Mononuclear cell (primary cell): ENCODE measurements around the gene C12orf60. TPM values are rescaled to one million over a fixed set of nuclear protein-coding genes. Genes with fewer than 3 reads are reported as not detected.

Experiments used
- H3K27me3 ChIP-seq: 2 replicates; pipeline ENCODE4 v1.6.0; 2011; ENCODE audit warnings: low read length, control low read depth; ENCODE audit not compliant: insufficient read depth
- H3K4me1 ChIP-seq: 2 replicates; pipeline ENCODE4 v1.5.1; 2011; ENCODE audit warnings: mild to moderate bottlenecking, low read length, control low read depth; ENCODE audit not compliant: insufficient read depth
- H3K4me3 ChIP-seq: 2 replicates; pipeline ENCODE4 v1.5.1; 2011; ENCODE audit warnings: mild to moderate bottlenecking, low read length, moderate library complexity
- H3K9me3 ChIP-seq: 2 replicates; pipeline ENCODE4 v1.5.1; 2011; ENCODE audit warnings: low read depth, mild to moderate bottlenecking, control low read depth, low read length
- total RNA-seq: library from RNA; depleted of rRNA; stranded (reverse); fragments of >200 nt; gene quantifications from one replicate; pipeline ENCODE4 v1.2.3, GENCODE V29; 2012

Gene C12orf60
- total RNA-seq, 1 donor, result 0.10 TPM

DNA sequence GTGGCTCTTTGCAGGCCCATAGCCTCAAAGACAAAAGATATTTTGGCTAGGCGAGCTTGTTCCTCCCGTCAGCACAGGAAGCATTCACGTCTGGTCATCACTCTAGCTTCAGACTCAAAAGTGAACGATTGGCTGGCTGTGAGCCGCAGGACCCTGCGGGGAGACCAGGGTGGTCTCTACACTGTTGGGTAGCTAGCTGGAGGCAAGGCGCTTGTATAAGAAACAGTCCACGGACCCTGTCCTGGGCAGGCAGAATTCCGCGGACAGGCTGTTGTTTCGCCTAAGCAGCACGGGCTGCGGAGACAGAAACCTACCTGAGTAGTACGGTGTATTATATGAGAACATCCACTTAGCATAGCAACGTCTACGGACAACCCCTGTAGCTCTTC is 29.8 kb upstream of the C12orf60 start:
- Histone ChIP-seq H3K9me3 (no peaks in the 10 kb centered on the region), H3K4me3 (peak overlapping the region; percentile 65), H3K4me1 (peaks cover 41% of the 10 kb centered on the region), H3K27me3 (no peaks in the 10 kb centered on the region)

DNA sequence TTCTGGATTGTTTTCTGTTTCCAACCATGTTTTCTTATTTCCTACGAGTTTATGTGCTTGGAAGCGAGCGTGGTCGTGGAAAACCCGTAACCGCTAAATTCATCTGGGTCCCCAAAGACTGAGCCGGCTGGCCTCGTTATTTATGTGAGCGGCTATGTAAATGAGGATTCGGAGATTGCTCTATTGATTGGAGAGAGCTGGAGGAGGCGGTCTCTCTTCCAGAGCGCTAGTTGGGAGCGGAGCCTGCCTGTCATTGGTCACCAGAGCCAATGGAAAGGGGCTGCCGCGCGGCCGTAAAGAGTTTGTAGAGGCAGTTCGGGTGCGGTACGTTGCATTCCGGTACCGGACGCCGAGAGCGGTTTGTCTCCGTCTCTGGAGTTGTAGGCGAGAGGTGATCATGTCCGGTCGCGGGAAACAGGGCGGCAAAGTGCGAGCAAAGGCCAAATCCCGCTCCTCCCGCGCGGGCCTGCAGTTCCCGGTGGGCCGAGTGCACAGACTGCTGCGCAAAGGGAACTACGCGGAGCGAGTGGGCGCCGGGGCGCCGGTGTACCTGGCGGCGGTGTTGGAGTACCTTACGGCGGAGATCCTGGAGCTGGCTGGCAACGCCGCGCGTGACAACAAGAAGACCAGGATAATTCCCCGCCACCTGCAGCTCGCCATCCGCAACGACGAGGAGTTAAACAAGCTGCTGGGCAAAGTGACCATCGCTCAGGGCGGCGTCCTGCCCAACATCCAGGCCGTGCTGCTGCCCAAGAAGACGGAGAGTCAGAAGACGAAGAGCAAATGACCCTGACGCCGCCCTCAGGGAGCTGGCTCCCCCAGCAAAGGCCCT is 29.2 kb upstream of the C12orf60 start:
- no peaks in the 10 kb centered on the region for H3K27me3 ChIP-seq
- peaks cover 35% of the 10 kb centered on the region for H3K4me1 ChIP-seq
- no peaks in the 10 kb centered on the region for H3K9me3 ChIP-seq
- peak overlapping the region; percentile 65 for H3K4me3 ChIP-seq

DNA sequence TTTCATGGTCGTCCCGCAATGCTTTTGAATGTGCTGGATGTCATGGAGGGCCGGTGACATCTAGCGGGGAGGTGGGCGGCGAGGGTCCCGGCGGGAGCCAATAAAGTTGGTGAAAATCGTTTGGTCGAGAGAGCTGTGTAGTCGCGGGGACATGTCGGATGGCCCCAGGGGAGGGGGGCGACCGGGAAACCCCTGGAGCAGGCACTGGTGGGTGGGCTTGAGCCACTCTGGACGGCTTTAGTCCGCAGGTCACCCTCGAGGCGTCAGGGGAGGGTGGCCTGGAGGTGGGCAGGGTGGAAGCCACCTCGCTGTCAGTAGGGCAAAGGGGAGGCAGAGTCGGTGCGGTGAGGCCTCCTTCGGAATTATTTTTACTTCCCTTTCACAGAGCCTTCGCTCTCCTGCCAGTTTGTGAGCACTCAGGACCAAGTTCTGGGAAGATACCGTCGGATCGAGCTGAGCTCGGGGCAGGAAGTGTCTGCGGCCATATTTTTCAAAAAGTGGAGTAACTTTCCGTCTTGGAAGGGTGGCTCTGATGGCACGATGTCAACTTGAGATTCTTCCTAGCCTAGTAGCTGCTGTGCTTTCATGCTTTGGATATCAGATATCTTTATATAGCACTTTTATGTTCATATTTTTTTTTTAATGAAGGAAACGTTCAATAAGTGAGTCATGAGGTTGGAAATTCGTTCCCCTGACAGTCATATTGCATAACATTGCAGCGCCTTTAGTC is 28.4 kb upstream of the C12orf60 start:
- Histone ChIP-seq H3K4me1 (peaks cover 31% of the 10 kb centered on the region), H3K4me3 (peak overlapping the region; percentile 65)

DNA sequence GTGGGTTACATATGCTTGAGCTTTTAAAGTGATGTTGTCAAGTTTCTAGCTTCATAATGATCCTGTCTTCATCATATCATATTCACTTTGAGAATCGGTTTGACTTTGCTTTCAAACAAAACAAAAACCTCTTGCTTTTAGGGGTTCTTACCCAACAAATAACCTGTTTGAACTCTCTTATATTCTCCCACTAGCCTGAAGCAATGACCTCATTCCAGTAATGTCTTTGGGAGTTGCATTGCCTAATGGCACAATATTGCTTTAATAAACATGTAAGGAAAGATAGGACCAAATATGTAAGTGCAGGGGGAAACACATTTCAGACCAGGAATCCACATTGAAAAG is 27.9 kb upstream of the C12orf60 start:
- H3K4me3 ChIP-seq, result no peak overlapping the region
- peaks cover 34% of the 10 kb centered on the region for H3K4me1 ChIP-seq
- no peaks in the 10 kb centered on the region for H3K27me3 ChIP-seq
- no peaks in the 10 kb centered on the region for H3K9me3 ChIP-seq

More for the DNA sequence above, 28.4 kb upstream of the C12orf60 start:
- no peaks in the 10 kb centered on the region for H3K9me3 ChIP-seq
- H3K27me3 ChIP-seq, result no peaks in the 10 kb centered on the region

DNA sequence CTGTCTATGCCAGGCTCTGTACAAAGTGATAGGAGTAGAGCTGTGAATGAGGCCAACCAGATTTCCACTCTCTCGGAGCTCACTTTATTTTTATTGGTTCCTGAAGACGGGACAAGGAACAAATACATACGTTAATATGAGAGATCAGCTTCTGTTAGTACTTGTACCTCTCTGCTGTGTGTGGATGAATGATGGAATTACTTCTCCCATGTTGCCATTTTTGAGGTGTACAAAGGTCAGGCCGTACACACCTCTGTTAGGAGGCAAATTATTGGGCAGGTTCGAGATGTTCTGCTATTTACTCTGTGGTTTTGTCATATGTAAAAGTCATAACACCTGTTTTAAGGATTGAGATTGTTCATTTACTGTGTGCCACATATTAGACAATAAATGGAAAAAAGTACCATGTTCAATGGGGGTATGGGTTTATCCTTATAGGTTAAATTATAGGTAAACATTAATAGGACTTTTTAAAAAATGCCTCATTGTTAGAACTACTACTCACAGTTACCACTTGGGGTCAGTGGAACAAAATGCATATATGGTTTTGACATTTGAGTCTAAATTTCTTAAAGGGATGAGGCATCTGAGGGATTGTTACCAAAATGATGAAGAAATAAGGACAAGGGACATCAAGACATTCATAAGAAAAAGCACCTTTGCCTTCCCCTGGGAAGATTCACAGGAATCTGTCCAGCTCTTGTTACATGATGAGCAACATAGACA is 27.1 kb upstream of the C12orf60 start:
- Histone ChIP-seq H3K9me3 (no peaks in the 10 kb centered on the region), H3K4me3 (no peak overlapping the region), H3K27me3 (no peaks in the 10 kb centered on the region), H3K4me1 (peaks cover 34% of the 10 kb centered on the region)

DNA sequence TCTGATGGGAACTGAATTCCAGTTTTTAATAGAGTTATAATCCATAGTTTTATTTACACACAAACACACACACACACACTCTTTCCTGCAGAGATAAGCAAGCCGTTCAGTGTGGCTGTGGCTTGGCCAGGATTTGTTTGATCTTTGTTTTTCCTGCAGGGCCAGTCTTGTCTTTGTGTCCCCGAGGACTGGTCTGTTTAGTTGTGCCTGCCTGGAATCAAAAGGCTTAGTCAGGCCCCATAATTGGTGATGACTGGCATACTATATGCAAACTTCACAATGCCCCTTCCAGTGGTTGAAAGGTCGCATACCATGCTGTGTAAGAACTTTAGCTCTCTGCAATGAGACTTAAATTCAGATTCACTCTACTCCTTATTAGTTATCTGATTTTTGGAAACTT is 26.2 kb upstream of the C12orf60 start:
- Histone ChIP-seq H3K9me3 (no peaks in the 10 kb centered on the region), H3K27me3 (no peaks in the 10 kb centered on the region), H3K4me3 (no peak overlapping the region), H3K4me1 (peaks cover 28% of the 10 kb centered on the region)

DNA sequence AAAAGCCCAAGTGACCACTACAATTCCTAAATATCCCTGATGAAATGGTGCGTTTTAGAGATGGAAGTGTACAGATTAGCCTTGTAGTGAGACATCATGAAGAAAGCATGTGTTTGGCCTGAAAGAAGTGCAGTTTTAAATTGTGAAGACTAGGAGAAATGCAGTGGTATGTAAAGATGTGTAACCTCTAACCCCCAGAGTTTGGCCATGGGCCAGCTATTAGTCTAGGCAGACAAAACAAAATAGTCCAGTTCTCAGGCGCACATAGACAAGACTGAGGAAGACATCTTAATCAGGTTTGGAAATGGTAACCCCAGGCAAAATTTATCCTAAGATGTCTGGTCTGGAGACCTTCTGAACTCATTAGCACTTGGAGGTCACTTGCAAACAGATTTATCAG is 23.6 kb upstream of the C12orf60 start:
- no peaks in the 10 kb centered on the region for H3K27me3 ChIP-seq
- no peaks in the 10 kb centered on the region for H3K9me3 ChIP-seq
- H3K4me3 ChIP-seq, result no peak overlapping the region
- peaks cover 20% of the 10 kb centered on the region for H3K4me1 ChIP-seq

DNA sequence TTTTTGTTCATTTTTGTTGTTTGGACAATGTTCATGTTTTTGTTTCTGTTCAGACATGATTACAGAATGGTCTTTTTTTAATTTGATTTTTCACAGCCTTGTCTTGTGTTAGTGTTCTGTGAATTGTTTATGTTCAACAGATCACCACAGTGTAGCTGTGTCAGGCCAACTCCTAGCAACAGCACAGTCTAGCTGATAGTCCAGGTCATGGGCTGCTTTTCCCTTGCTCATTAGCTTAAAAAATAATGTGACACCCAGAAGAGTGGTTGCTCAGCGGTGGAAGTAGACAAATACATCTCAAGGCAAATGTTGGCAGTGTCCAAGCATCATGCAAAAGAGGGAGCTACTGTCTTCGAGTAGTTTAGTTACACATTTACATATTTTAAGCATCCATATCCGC is 22.6 kb upstream of the C12orf60 start:
- Histone ChIP-seq H3K27me3 (no peaks in the 10 kb centered on the region), H3K4me3 (no peak overlapping the region)

DNA sequence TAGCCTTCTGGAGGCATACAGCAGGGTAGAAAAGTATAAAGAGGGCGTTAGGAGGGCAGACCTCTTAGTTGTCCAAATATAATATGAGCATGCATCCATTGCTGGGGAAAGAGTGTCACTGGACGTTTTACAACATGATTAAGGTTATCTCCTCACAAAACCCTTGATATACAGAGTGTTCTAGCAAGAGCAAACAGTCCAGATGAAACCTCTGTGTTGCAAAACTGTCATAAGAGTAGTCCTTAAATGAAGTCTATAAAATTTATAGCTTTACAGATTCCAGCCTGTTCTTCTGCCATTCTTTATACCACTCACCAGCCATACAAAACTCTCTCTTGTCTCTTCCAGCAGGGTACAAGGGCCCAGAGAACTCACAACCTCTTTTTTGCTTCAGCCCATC is 21.9 kb upstream of the C12orf60 start:
- no peak overlapping the region for H3K4me3 ChIP-seq
- no peaks in the 10 kb centered on the region for H3K27me3 ChIP-seq
- H3K4me1 ChIP-seq, result peaks cover 4% of the 10 kb centered on the region
- no peaks in the 10 kb centered on the region for H3K9me3 ChIP-seq

More for the DNA sequence above, 22.6 kb upstream of the C12orf60 start:
- Histone ChIP-seq H3K9me3 (no peaks in the 10 kb centered on the region), H3K4me1 (peaks cover 10% of the 10 kb centered on the region)

DNA sequence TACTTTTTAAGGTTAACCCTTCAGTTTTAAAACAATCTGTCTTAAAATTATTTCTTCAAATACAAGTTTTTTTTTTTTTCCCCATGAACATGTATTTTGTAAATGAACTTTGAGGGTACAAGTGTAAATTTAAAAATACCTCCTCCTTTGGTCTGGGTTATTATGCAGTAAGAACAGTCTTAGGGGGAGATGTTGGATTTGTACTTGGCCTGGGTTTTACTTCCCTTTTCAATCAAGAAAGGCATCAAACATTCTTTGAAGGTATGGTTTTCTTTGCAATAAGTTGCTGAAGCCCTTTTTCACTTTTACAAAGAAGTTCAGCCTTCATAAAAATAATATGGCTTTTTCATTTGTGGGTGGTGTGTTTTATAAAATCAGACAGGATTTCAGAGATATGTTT is 20.7 kb upstream of the C12orf60 start:
- no peaks in the 10 kb centered on the region for H3K9me3 ChIP-seq
- H3K4me3 ChIP-seq, result no peak overlapping the region
- no peaks in the 10 kb centered on the region for H3K27me3 ChIP-seq
- peaks cover 4% of the 10 kb centered on the region for H3K4me1 ChIP-seq

DNA sequence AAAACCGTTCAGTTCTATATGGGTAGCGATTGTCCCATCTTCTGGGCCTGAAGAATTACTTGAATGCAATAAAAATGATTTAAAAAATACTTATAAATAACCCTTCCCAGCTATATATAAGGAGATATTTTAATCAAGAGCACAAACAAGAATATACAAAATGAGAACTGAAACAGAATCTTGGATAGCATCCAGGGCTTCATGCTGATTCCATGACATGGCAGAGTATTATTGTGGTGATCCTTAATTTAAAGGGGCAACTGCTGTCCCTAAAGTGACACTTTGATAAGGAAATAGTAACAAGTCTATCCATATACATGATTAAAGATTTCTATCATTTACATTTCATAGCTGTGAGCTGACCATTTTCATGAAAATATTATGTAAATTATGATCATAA is 19.0 kb upstream of the C12orf60 start:
- Histone ChIP-seq H3K9me3 (no peaks in the 10 kb centered on the region), H3K4me1 (peaks cover 4% of the 10 kb centered on the region), H3K4me3 (no peak overlapping the region), H3K27me3 (no peaks in the 10 kb centered on the region)

DNA sequence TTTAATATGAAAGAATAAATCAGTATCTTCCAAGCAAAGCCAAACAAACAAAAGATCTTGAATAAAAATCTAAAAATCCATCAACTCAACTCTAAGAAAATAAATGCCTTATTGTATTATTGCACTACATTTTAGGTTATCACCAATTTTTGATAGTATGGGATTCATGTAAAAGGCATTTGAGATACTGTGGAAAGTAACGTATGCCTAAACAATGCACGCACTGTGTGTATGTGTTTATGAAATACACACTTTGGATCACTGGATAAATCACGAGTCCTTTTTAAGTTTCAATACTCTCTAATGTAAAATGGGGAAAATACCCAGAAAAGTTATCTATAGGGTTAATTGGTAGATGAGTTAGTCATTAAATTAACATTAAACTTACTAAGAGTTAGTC is 17.9 kb upstream of the C12orf60 start:
- H3K9me3 ChIP-seq, result no peaks in the 10 kb centered on the region
- H3K4me3 ChIP-seq, result no peak overlapping the region
- no peaks in the 10 kb centered on the region for H3K27me3 ChIP-seq

DNA sequence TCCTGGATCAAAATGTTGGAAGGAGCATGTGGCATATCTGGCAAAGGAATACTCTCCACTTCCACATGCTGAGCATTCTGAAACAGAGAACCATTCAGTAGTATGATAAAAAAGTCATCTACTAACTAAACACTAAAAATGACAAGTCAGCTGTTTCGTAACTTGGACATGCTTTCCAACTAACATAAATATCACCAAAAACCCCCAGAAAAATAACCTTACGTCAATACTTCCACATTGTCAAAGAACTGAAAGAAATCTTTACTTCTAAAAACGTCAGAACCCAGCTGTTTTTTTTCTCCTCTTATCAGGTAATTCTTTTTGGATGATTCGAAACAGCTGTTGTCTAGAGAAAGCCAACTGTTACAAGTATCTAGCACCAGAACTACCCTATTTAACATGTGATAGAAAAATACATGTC is 8.4 kb upstream of the C12orf60 start:
- Histone ChIP-seq H3K27me3 (no peaks in the 10 kb centered on the region), H3K4me3 (no peak overlapping the region), H3K9me3 (no peaks in the 10 kb centered on the region), H3K4me1 (no peaks in the 10 kb centered on the region)

More for the DNA sequence above, 17.9 kb upstream of the C12orf60 start:
- peaks cover under 1% of the 10 kb centered on the region for H3K4me1 ChIP-seq

DNA sequence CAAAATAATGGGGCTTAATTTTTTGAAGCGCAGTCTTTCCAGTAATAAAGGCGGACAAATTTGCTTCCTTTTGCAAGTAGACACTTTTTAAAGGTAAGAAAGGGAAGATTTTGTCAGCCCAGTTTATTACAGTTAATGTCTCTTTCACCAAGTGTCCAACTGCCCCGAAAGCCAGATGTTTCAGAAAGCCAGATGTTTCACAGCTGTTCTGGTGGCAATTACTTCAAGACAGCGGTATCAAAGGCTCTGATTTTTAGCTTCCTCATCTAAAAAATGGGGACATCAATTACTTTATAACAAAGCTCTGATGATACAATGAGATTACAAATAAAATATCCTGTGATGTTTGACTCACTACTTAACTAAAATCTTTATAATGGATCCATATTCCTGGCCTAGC is 1.2 kb upstream of the C12orf60 start:
- no peaks in the 10 kb centered on the region for H3K27me3 ChIP-seq
- peak overlapping the region; percentile 79 for H3K4me3 ChIP-seq
- peaks cover 11% of the 10 kb centered on the region for H3K4me1 ChIP-seq
- no peaks in the 10 kb centered on the region for H3K9me3 ChIP-seq

DNA sequence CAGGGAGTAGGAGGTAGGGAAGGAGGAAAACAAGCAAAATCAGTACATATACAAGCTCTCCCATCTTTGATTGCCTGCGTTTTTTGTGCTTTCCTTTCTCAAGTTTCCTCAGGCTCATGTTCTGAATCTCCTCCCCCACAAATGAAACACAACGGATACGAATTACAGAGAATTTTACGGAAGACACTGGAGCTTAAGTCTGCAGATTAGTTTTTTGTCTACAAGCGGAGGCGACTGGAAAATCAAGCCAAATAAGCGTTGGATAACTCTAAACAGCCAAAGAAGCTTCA is 804 bp upstream of the C12orf60 start:
- no peaks in the 10 kb centered on the region for H3K9me3 ChIP-seq
- peak overlapping the region; percentile 79 for H3K4me3 ChIP-seq
- H3K27me3 ChIP-seq, result no peaks in the 10 kb centered on the region
- H3K4me1 ChIP-seq, result peaks cover 11% of the 10 kb centered on the region
